ENCODE results near the gene ELOVL7.

ELOVL7 gene

DNA sequence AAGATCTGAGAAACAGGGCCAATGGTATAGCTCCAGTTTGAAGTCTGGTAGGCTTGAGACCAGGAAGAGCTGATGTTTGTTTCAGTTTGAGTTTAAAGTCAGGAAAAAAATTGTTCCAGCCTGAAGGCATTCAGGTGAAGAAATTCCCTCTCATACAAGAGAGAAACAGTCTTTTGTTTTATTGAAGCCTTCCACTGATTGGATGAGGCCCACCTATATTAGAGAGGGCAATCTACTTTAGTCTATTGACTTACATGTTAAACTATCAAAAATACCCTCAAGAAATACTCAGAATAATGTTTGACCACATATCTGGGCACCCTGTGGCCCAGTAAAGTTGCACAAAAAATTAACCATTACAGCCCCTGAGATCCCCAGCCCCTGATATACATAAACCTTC is 138.9 kb downstream of the ELOVL7 start:
- H3K4me3 ChIP-seq (replicated peaks in 1 of 2; ENCODE audit: low read depth in 2 of 2, low read length in 2 of 2), result no peak overlapping the region
- DNase-seq (ENCODE audit: low read depth in 2 of 2), result no peak
- TF ChIP-seq, protein P1, sequence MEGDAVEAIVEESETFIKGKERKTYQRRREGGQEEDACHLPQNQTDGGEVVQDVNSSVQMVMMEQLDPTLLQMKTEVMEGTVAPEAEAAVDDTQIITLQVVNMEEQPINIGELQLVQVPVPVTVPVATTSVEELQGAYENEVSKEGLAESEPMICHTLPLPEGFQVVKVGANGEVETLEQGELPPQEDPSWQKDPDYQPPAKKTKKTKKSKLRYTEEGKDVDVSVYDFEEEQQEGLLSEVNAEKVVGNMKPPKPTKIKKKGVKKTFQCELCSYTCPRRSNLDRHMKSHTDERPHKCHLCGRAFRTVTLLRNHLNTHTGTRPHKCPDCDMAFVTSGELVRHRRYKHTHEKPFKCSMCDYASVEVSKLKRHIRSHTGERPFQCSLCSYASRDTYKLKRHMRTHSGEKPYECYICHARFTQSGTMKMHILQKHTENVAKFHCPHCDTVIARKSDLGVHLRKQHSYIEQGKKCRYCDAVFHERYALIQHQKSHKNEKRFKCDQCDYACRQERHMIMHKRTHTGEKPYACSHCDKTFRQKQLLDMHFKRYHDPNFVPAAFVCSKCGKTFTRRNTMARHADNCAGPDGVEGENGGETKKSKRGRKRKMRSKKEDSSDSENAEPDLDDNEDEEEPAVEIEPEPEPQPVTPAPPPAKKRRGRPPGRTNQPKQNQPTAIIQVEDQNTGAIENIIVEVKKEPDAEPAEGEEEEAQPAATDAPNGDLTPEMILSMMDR (IDR thresholded peaks at IDR 0.05; ENCODE audit: low read depth, low read length), result no peak

DNA sequence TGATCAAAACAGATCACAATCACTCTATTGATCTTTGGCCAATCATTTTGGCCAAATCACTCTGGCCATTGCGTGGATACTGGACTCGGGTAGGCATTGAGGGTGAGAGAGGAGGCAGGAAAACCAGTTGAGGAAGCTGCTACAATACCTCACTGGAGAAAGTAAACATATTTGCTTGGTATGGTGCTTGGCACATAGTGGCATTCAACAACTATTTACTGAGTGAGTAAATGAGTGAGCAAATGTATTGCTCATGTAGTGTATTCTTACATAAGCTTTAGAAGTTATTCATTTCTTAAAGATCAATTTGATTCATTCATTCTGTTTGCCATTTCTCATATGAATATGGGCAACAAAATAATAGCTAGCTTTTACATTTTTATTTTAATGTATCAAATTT is 140.1 kb downstream of the ELOVL7 start:
- no peak for DNase-seq (ENCODE audit: low read depth in 2 of 2)
- no peak overlapping the region for H3K4me3 ChIP-seq (replicated peaks in 1 of 2; ENCODE audit: low read depth in 2 of 2, low read length in 2 of 2)
- TF ChIP-seq, protein P1 (IDR thresholded peaks at IDR 0.05; ENCODE audit: low read depth, low read length), result no peak
